ENCODE data around the gene TMC4. TPM values are rescaled to one million over a fixed set of nuclear protein-coding genes. Genes with fewer than 3 reads are reported as not detected.

Gene TMC4
- total RNA-seq, 4 donors from 2014 or later = 0.17 to 2.4 (median 1.1) TPM; not detected in 1

- TF ChIP-seq CTCF (IDR thresholded peaks at IDR 0.05; ENCODE audit: low read depth) = no peak
These were observed 20.1 kb upstream of the TMC4 start for GRCh38 chr19:54193011-54193410.

GRCh38 chr19:54191811-54192453 is 19.0 kb upstream of the TMC4 start:
- TF ChIP-seq CTCF (IDR thresholded peaks at IDR 0.05; ENCODE audit: low read depth) = no peak

- TF ChIP-seq CTCF (IDR thresholded peaks at IDR 0.05; ENCODE audit: low read depth) = no peak
These were observed 18.3 kb upstream of the TMC4 start, which contains the start of gene TSEN34 for GRCh38 chr19:54191011-54191810. Gene TSEN34 (plus strand): TSS chr19:54191308. CDS start chr19:54191365, 57 bp downstream.

GRCh38 chr19:54190503-54191010 is 17.6 kb upstream of the TMC4 start:
- no peak for TF ChIP-seq CTCF (IDR thresholded peaks at IDR 0.05; ENCODE audit: low read depth)

GRCh38 chr19:54189735-54190502 is 17.0 kb upstream of the TMC4 start:
- TF ChIP-seq CTCF (IDR thresholded peaks at IDR 0.05; ENCODE audit: low read depth) = no peak

GRCh38 chr19:54189145-54189734 is 16.3 kb upstream of the TMC4 start, which contains the start of gene MBOAT7:
Gene MBOAT7 (minus strand): TSS chr19:54189580. CDS start chr19:54188508, 1,072 bp downstream.
- TF ChIP-seq CTCF (IDR thresholded peaks at IDR 0.05; ENCODE audit: low read depth) = no peak
